ENCODE results near the gene ISM1. TPM values are rescaled to one million over a fixed set of nuclear protein-coding genes. Genes with fewer than 3 reads are reported as not detected.

Gene ISM1
- total RNA-seq, 3 donors from 2014 or later: 13.0 to 18.7 (median 15.2) TPM

- Histone ChIP-seq H3K27ac (no peak overlapping the region), H3K4me1 (no peaks in the 10 kb centered on the region), H3K9me3 (peaks cover 0 to 5% of the 10 kb centered on the region in 2 donors), H3K4me3 (no peak overlapping the region), H3K27me3 (no peaks in the 10 kb centered on the region), H3K36me3 (no peaks in the 10 kb centered on the region)
- intact Hi-C loops (cut with DNase I; ENCODE audit: low total_unique reads): loop anchor here (2.0 kb wide), 1 partner anchor 74 kb away; no protein-coding TSS in a partner anchor
- TF ChIP-seq POLR2AphosphoS5 (IDR thresholded peaks at IDR 0.05) (no peak), CTCF (IDR thresholded peaks at IDR 0.05) (peak in 2 of 3 donors; percentile 11 to 20)
- no peak for DNase-seq (ENCODE audit: low spot score in 2 of 2)
Observed at GRCh38 chr20:13325033-13325432, 104.0 kb downstream of the ISM1 start.

- H3K4me3 ChIP-seq: no peak overlapping the region
- TF ChIP-seq POLR2AphosphoS5 (IDR thresholded peaks at IDR 0.05) (no peak), CTCF (IDR thresholded peaks at IDR 0.05) (no peak), POLR2A (IDR thresholded peaks at IDR 0.05) (no peak)
- intact Hi-C loops (cut with DNase I; ENCODE audit: low total_unique reads): loop anchor here (2.0 kb wide), 1 partner anchor 73 kb away; no protein-coding TSS in a partner anchor
- H3K9me3 ChIP-seq: peaks cover 0 to 5% of the 10 kb centered on the region in 2 donors
- no peaks in the 10 kb centered on the region for H3K36me3 ChIP-seq
- H3K27ac ChIP-seq: no peak overlapping the region
- H3K4me1 ChIP-seq: no peaks in the 10 kb centered on the region
- no peak for DNase-seq (ENCODE audit: low spot score in 2 of 2)
- no peaks in the 10 kb centered on the region for H3K27me3 ChIP-seq
Observed at GRCh38 chr20:13325796-13326340, 104.8 kb downstream of the ISM1 start.

GRCh38 chr20:13331536-13331935 is 110.5 kb downstream of the ISM1 start:
- intact Hi-C loops (cut with DNase I; ENCODE audit: low total_unique reads): no loop called here
- H3K4me1 ChIP-seq: no peaks in the 10 kb centered on the region
- no peak overlapping the region for H3K4me3 ChIP-seq
- H3K27me3 ChIP-seq: no peaks in the 10 kb centered on the region
- H3K36me3 ChIP-seq: no peaks in the 10 kb centered on the region
- TF ChIP-seq POLR2AphosphoS5 (IDR thresholded peaks at IDR 0.05) (no peak), CTCF (IDR thresholded peaks at IDR 0.05) (no peak), POLR2A (IDR thresholded peaks at IDR 0.05) (no peak)
- DNase-seq (ENCODE audit: low spot score in 2 of 2): no peak
- H3K27ac ChIP-seq: no peak overlapping the region
- peaks cover 0 to 5% of the 10 kb centered on the region in 2 donors for H3K9me3 ChIP-seq

- no peaks in the 10 kb centered on the region for H3K27me3 ChIP-seq
- H3K4me3 ChIP-seq: no peak overlapping the region
- DNase-seq (ENCODE audit: low spot score in 2 of 2): no peak
- TF ChIP-seq CTCF (IDR thresholded peaks at IDR 0.05): no peak
- no peak for TF ChIP-seq POLR2AphosphoS5 (IDR thresholded peaks at IDR 0.05)
- no peak for TF ChIP-seq POLR2A (IDR thresholded peaks at IDR 0.05)
- no peak overlapping the region for H3K27ac ChIP-seq
- no peaks in the 10 kb centered on the region for H3K4me1 ChIP-seq
- H3K36me3 ChIP-seq: no peaks in the 10 kb centered on the region
- H3K9me3 ChIP-seq: peaks cover 0 to 2% of the 10 kb centered on the region in 2 donors
- intact Hi-C loops (cut with DNase I; ENCODE audit: low total_unique reads): no loop called here
Observed at GRCh38 chr20:13333036-13333435, 112.0 kb downstream of the ISM1 start.

GRCh38 chr20:13333793-13334192 is 112.7 kb downstream of the ISM1 start:
- Histone ChIP-seq H3K4me1 (no peaks in the 10 kb centered on the region), H3K27me3 (no peaks in the 10 kb centered on the region), H3K36me3 (no peaks in the 10 kb centered on the region), H3K27ac (no peak overlapping the region), H3K9me3 (no peaks in the 10 kb centered on the region), H3K4me3 (no peak overlapping the region)
- no peak for DNase-seq (ENCODE audit: low spot score in 2 of 2)
- intact Hi-C loops (cut with DNase I; ENCODE audit: low total_unique reads): no loop called here
- TF ChIP-seq CTCF (IDR thresholded peaks at IDR 0.05) (no peak), POLR2AphosphoS5 (IDR thresholded peaks at IDR 0.05) (no peak), POLR2A (IDR thresholded peaks at IDR 0.05) (no peak)
